AG09309 (cell line): ENCODE measurements around the gene KIAA1671.

ENCODE experiments used
- DNase-seq: peaks from one replicate; pipeline ENCODE4 v3.0.0-alpha.2; 2010; ENCODE audit warnings: low read depth
- H3K4me3 ChIP-seq: 2 replicates; pipeline ENCODE4 v1.5.1; 2011; ENCODE audit warnings: mild to moderate bottlenecking, low read depth, low read length, moderate library complexity; ENCODE audit not compliant: control insufficient read depth
- TF ChIP-seq, protein P1 (sequence below): IDR thresholded peaks from 2 replicates; pipeline ENCODE4 v1.5.1; 2011; ENCODE audit warnings: mild to moderate bottlenecking, low read depth, low read length, inconsistent platforms; ENCODE audit not compliant: insufficient read depth, control insufficient read depth; ENCODE audit errors: missing control alignments

KIAA1671 gene

DNA sequence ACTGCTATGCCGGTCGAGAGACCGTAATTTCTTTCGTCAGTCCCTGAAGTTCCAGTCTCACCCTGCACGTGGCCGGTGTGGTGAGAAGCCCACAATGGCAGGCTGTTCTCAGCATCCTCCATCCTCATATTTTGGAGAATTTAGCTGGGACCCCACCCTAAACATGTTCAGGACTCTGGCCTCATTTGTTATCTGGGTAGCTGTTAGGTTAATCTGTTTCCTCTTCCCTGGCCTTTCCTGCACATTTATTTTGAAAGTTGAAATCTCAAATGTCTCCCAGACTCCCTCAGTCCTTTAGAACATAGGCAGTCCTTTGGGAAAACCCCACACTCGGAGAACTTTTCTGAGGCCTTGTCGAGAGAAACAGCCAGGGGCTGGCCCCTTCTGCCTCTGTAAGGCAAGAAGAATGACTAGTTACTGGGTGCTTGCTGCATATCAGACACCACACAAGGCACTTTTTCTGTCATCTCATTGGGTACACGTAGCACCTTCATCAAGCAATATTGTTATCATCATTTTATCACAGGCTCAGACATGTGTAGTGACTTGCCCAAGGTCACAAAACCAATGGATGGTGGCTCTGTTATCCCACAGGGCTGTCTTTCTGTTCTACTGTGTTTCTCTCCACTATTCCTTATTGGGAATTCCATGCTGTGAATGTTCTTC, 137.8 kb downstream of the KIAA1671 start:
- no peak for DNase-seq
- TF ChIP-seq, protein P1, sequence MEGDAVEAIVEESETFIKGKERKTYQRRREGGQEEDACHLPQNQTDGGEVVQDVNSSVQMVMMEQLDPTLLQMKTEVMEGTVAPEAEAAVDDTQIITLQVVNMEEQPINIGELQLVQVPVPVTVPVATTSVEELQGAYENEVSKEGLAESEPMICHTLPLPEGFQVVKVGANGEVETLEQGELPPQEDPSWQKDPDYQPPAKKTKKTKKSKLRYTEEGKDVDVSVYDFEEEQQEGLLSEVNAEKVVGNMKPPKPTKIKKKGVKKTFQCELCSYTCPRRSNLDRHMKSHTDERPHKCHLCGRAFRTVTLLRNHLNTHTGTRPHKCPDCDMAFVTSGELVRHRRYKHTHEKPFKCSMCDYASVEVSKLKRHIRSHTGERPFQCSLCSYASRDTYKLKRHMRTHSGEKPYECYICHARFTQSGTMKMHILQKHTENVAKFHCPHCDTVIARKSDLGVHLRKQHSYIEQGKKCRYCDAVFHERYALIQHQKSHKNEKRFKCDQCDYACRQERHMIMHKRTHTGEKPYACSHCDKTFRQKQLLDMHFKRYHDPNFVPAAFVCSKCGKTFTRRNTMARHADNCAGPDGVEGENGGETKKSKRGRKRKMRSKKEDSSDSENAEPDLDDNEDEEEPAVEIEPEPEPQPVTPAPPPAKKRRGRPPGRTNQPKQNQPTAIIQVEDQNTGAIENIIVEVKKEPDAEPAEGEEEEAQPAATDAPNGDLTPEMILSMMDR = no peak
- H3K4me3 ChIP-seq = no peak overlapping the region

DNA sequence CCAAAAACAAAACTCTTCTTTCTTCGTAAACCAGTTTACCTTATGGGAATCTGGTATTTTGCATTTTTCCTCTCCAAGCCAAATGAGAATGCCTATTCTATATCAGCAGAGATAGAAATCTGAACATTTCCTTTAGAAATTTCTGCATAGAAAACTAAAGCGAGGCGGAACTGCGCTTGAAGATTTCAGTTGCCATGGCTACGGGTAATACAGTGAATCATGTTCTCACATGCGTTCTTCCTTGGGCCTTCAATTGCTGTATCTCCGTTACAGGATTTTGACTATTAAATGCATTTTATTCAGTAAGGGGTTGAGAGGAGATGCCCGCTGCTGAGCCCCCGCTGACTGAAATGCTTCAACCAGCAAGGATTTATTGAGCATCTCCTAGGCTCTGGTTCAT, 138.9 kb downstream of the KIAA1671 start:
- TF ChIP-seq, protein P1 = no peak
- DNase-seq = no peak
- H3K4me3 ChIP-seq = no peak overlapping the region

DNA sequence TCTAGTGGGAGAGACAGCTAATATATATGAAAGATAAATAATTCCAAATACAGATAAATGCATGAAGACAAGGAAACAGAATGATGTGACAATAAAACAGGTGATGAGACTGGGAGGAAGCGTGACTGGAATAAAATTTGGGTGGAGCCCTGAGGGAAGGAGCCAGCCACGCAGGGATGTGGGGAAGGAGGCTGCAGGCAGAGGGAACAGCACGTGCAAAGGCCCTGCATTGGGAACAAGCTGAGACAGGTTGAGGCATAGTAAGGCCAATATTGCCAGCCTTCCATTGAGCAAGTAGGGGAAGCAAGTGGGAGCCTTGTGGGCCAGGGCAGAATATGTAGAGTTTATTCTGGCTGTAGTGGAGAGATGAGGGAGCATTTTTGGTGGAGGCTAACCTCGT, 139.6 kb downstream of the KIAA1671 start:
- H3K4me3 ChIP-seq = no peak overlapping the region
- TF ChIP-seq, protein P1 = no peak
- DNase-seq = no peak

DNA sequence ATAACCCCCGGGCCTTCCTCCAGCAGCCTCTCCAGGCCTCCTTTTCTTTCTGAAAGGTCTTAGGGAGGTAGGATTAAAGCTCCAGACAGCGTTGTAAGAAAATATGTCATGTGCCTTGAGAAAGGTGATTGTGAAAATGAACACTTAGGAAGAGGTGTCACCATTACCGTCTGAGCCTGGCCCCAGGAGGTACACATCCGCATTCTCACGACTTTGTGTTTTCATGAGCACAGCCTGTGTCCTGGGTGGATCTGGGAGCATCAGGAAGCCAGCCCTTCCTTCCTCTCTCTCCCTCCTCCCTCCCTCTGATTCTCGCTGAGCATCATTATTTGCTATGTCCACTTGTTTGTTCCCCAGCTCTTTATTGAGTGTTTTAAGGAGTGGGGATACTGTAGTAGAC, 142.1 kb downstream of the KIAA1671 start:
- DNase-seq = no peak
- no peak overlapping the region for H3K4me3 ChIP-seq
- TF ChIP-seq, protein P1 = no peak

DNA sequence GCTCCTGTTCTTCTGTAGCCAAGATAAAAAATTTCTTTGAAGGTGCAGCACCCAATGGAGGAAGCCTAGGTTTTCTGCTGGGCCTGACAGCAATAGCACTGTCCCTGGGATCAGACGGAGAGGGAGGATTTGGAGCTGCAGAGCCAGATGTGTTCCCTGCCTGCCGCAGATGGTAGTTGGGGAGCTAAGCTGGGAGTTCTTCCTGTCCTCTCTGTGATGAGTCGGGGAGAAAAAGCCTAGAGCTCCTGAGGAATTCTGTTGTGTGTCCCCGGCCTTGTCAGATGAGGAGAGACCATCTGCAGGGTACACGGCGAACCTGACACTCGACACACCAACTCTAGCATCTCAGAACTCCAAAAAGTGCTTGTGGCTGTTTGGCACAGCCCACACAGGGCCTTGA, 143.4 kb downstream of the KIAA1671 start:
- TF ChIP-seq, protein P1 = no peak
- DNase-seq = no peak

DNA sequence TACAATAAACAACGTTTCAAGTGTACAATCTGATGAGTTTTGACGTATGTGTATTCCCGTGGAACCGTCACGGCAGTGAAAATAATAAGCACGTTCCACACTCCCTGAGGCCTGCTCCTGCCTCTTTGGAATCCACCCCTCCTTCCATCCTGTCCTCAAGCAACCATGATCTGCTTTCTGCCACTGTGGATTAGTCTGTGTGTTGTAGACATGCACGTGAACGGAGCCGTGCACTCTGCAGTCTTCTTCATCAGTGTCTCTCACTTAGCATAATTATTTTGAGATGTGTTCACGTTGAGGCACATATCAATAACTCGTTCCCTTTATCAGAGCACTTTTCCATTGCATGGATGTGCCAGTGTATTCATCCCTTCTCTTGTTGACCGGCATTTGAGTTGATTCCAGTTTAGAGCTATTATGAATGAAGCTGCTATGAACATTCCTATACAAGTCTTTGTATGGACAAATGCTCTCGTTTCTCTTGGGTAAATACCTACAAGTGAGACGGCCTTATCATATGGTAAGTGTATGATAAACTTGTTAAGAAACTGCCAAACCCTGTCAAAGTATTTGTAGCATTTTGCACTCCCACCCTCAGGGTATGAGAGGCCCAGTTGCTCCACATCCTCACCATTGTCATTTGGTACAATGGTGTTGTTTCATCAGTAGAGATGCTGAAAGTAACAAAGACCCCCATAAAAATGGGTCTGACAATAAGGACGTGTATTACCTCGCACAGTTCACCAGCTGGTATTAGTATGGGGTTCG, 144.3 kb downstream of the KIAA1671 start:
- TF ChIP-seq, protein P1 = no peak
- H3K4me3 ChIP-seq = no peak overlapping the region

More for the DNA sequence above, 143.4 kb downstream of the KIAA1671 start:
- no peak overlapping the region for H3K4me3 ChIP-seq

More for the DNA sequence above, 144.3 kb downstream of the KIAA1671 start:
- DNase-seq = no peak
